GM12892 (cell line): ENCODE data around the gene PPP6R2. TPM values are rescaled to one million over a fixed set of nuclear protein-coding genes. Genes with fewer than 3 reads are reported as not detected.

Experiments
- DNase-seq: peaks from one replicate; pipeline ENCODE4 v3.0.0; 2011; ENCODE audit not compliant: insufficient read length
- FAIRE-seq: peaks from 2 replicates; lab custom pipeline; 2011; peaks lifted over from hg19 to GRCh38; lab: Jason Lieb, UNC
- POLR2A ChIP-seq: IDR thresholded peaks from 2 replicates; pipeline ENCODE4 v1.6.1; 2011; ENCODE audit warnings: low read depth, low read length, control low read depth
- POLR2AphosphoS5 ChIP-seq: IDR thresholded peaks from 2 replicates; pipeline ENCODE4 v1.6.1; 2011; ENCODE audit warnings: low read depth, low read length, control low read depth
- TAF1 ChIP-seq: IDR thresholded peaks from 2 replicates; pipeline ENCODE4 v1.6.1; 2011; ENCODE audit warnings: low read depth, mild to moderate bottlenecking, control low read depth, low read length, borderline replicate concordance
- polyA plus RNA-seq: library from polyadenylated mRNA; unstranded; fragments of >200 nt; gene quantifications from one replicate; pipeline ENCODE4 v1.2.1, GENCODE V29; 2012; ENCODE audit warnings: missing spikeins, inconsistent platforms; ENCODE audit not compliant: missing spikeins

Gene PPP6R2
- 19.7 TPM for polyA plus RNA-seq

GRCh38 chr22:50342651-50343540 lies at the start of gene PPP6R2:
Gene PPP6R2, plus strand, starts transcription at chr22:50343327. Its CDS starts 50,582 bp downstream, at chr22:50393909.
- FAIRE-seq (peak; percentile 86), DNase-seq (peak; percentile 74)
- 0 out of 2 replicates have a peak, but pooled peaks have one; percentile 40 for TF ChIP-seq TAF1
- peak; percentile 72; the same call in 1 of the 2 replicates for TF ChIP-seq POLR2A
- TF ChIP-seq POLR2AphosphoS5: peak; percentile 55; the same call in 1 of the 2 replicates

- no peak for DNase-seq
- no peak for FAIRE-seq
- TF ChIP-seq POLR2AphosphoS5 (no peak), TAF1 (no peak), POLR2A (no peak)
These were observed 49.4 kb upstream of the PPP6R2 start for GRCh38 chr22:50293441-50294318.

- DNase-seq: no peak
- no peak for TF ChIP-seq TAF1
- TF ChIP-seq POLR2AphosphoS5: no peak
- TF ChIP-seq POLR2A: no peak
- no peak for FAIRE-seq
These were observed 48.8 kb upstream of the PPP6R2 start for GRCh38 chr22:50294319-50294656.

- DNase-seq (no peak), FAIRE-seq (no peak)
- TF ChIP-seq POLR2AphosphoS5 (no peak), TAF1 (no peak), POLR2A (no peak)
These were observed 46.3 kb upstream of the PPP6R2 start for GRCh38 chr22:50296658-50297490.

- DNase-seq (no peak), FAIRE-seq (no peak)
- no peak for TF ChIP-seq TAF1
- TF ChIP-seq POLR2A: no peak
- no peak for TF ChIP-seq POLR2AphosphoS5
These were observed 45.4 kb upstream of the PPP6R2 start for GRCh38 chr22:50297510-50298265.

GRCh38 chr22:50298266-50298637 lies 44.9 kb upstream of the PPP6R2 start:
- no peak for TF ChIP-seq POLR2A
- no peak for TF ChIP-seq TAF1
- no peak for TF ChIP-seq POLR2AphosphoS5
- FAIRE-seq (no peak), DNase-seq (no peak)

- DNase-seq: no peak
- no peak for TF ChIP-seq TAF1
- FAIRE-seq: no peak
These were observed 44.0 kb upstream of the PPP6R2 start for GRCh38 chr22:50298937-50299784.

- no peak for FAIRE-seq
- no peak for DNase-seq
- TF ChIP-seq POLR2AphosphoS5: no peak
- TF ChIP-seq POLR2A: no peak
- TF ChIP-seq TAF1: no peak
These were observed 43.1 kb upstream of the PPP6R2 start for GRCh38 chr22:50299785-50300619.

- DNase-seq (no peak), FAIRE-seq (no peak)
- TF ChIP-seq POLR2A: no peak
- no peak for TF ChIP-seq TAF1
- no peak for TF ChIP-seq POLR2AphosphoS5
These were observed 42.4 kb upstream of the PPP6R2 start for GRCh38 chr22:50300620-50301257.

- DNase-seq: no peak
- no peak for FAIRE-seq
These were observed 41.5 kb upstream of the PPP6R2 start for GRCh38 chr22:50301581-50301991.

More at GRCh38 chr22:50301581-50301991, 41.5 kb upstream of the PPP6R2 start:
- TF ChIP-seq TAF1 (no peak), POLR2A (no peak), POLR2AphosphoS5 (no peak)
